Urinary bladder (tissue), 4 donors: ENCODE data around the gene AOX1. TPM values are rescaled to one million over a fixed set of nuclear protein-coding genes. Genes with fewer than 3 reads are reported as not detected.
"Not testable (repeated sequence)": the region's sequence is repeated elsewhere in the genome, so short reads cannot be mapped to it uniquely, and the experiment has no call there.

ENCODE experiments used
- DNase-seq: peaks from one replicate; pipeline ENCODE4 v3.0.0-alpha.2; 2015; ENCODE audit errors: extremely low spot score
- H3K27ac ChIP-seq: one replicate; pipeline ENCODE4 v1.5.1; 2013; ENCODE audit warnings: low read depth, mild to moderate bottlenecking, moderate library complexity
- H3K36me3 ChIP-seq: one replicate; pipeline ENCODE4 v1.6.1; 2013; ENCODE audit warnings: mild to moderate bottlenecking, moderate library complexity; ENCODE audit not compliant: insufficient read depth
- H3K4me1 ChIP-seq: one replicate; pipeline ENCODE4 v1.6.1; 2013; ENCODE audit warnings: mild to moderate bottlenecking, moderate library complexity; ENCODE audit not compliant: insufficient read depth
- H3K4me3 ChIP-seq: one replicate; pipeline ENCODE4 v1.5.1; 2013; ENCODE audit warnings: low read depth, low read length
- WGBS: extraction: QIAGEN DNeasy Blood & Tissue Kit; methylation state at CpG from one replicate; pipeline ENCODE4 v1.1.7; 2013; 5-methylcytosine and 5-hydroxymethylcytosine counted together
- polyA plus RNA-seq: library from polyadenylated mRNA; stranded (reverse); fragments of 200-250 nt; gene quantifications from one replicate; pipeline ENCODE4 v1.2.3, GENCODE V29; 2013
- total RNA-seq: library from RNA; depleted of rRNA; stranded (reverse); fragments of >200 nt; gene quantifications from one replicate; pipeline ENCODE4 v1.2.3, GENCODE V29; 2014
- donor health status: healthy with polysubstance abuse.
- donor health status: healthy.

Gene AOX1
- total and polyA plus RNA-seq, 2 donors: 6.0 to 140 TPM

DNA sequence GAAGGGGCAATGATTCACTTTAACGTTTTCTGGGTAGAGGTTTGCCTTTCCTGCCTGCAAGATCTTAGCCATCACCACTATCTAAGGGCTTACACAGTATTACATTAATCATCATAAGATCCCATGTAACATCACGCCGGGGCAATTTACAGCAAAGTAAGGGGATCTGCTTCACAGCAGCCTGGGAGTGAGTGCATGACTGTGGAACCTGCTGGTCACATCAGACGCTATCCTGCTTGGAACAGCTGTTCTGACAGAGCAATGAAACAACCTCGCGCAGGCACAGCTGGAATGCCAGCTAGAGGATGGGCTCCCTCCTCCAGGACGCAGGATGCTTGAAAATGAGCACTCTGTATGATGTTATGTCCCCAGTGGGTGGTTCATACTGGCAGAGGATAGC, 89.0 kb downstream of the AOX1 start:
- no peak overlapping the region for H3K4me3 ChIP-seq
- H3K4me1 ChIP-seq: no peaks in the 10 kb centered on the region
- H3K27ac ChIP-seq: no peak overlapping the region
- 70% methylated on average over 7 of the region's 7 CpGs for WGBS
- H3K36me3 ChIP-seq: no peaks in the 10 kb centered on the region
- DNase-seq: no peak

DNA sequence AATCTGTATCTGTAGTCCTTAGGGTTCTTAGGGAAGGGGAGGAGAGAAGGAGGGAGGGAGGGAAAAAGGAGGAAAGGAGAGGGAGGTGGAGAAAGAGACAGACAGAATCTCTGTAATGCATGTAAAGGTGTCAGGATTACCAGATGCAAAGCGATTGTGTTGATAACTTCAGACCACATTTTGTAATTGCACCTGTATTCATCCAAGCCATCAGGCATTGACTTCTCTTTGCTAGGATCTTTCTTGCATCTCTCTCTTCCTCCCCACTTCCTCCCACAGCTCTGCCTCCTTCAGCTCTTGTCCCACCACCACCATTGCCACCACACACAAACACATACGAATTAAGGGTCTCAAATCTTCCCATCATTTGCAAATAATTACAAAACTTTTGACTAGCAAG, 91.4 kb downstream of the AOX1 start:
- DNase-seq: no peak
- Histone ChIP-seq H3K4me3 (no peak overlapping the region), H3K4me1 (no peaks in the 10 kb centered on the region), H3K27ac (no peak overlapping the region), H3K36me3 (no peaks in the 10 kb centered on the region)
- 80% methylated on average over 2 of the region's 2 CpGs for WGBS

- Histone ChIP-seq H3K36me3 (no peaks in the 10 kb centered on the region), H3K4me3 (no peak overlapping the region), H3K4me1 (no peaks in the 10 kb centered on the region), H3K27ac (no peak overlapping the region)
- no peak for DNase-seq
- 47% methylated on average over 11 of the region's 11 CpGs for WGBS
Observed at GRCh38 chr2:200677721-200678532, 92.1 kb downstream of the AOX1 start.

DNA sequence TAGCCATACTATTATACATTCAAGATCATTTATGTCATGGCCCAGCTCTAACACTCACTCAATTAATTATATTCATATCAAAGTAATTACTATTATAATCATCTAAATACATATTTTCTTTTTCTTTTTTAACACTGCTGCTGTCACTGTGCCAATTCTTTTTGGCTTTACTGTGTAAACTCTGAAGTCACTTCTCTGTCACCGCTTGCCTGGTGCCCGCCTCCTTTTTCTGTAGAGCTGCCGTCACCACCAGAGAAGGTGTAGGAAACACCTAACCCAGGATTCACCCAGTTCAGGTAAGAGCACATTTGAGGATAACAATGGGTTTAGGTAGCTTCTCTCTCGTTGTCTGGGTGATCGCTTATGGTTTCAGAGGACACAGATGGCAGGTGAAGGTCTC, 93.3 kb downstream of the AOX1 start:
- Histone ChIP-seq H3K27ac (no peak overlapping the region), H3K4me1 (no peaks in the 10 kb centered on the region), H3K4me3 (no peak overlapping the region), H3K36me3 (no peaks in the 10 kb centered on the region)
- no peak for DNase-seq
- WGBS: 85% methylated on average over 5 of the region's 5 CpGs

GRCh38 chr2:200679535-200679934, 93.7 kb downstream of the AOX1 start:
- DNase-seq: no peak
- Histone ChIP-seq H3K4me3 (no peak overlapping the region), H3K4me1 (no peaks in the 10 kb centered on the region), H3K27ac (no peak overlapping the region), H3K36me3 (no peaks in the 10 kb centered on the region)
- 91% methylated on average over 5 of the region's 5 CpGs for WGBS

DNA sequence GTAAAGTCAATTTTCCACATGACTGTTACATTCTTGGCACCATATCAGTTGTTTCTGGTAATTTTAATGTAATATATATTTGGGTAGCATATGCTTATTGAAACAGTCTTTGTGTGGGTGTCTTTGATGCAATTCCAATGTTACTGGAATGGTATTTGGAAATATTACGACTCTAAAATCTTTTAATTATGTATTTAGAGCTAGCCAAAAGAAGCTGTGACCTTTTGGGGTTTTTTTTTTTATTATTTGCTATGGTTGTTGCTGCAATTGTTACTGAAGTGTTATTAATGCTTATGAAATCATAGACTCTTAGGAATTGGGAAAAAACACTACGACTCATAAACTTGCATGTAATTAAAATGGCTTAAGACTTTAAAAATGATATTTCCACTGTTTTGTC, 95.9 kb downstream of the AOX1 start:
- 71% methylated on average over 2 of the region's 2 CpGs for WGBS
- DNase-seq: no peak
- H3K36me3 ChIP-seq: no peaks in the 10 kb centered on the region
- H3K4me3 ChIP-seq: no peak overlapping the region
- no peaks in the 10 kb centered on the region for H3K4me1 ChIP-seq
- no peak overlapping the region for H3K27ac ChIP-seq

DNA sequence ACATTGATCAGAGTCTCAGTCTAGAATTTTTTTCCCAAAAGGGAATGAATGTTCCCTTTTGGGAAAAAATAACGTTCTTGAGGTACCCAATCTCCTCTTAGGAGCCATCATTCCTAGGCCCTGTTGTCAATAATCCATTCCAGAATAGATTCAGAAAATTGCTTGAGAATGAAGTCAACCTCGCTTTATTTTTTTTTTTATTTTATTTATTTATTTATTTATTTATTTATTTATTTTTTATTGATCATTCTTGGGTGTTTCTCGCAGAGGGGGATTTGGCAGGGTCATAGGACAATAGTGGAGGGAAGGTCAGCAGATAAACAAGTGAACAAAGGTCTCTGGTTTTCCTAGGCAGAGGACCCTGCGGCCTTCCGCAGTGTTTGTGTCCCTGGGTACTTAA, 96.6 kb downstream of the AOX1 start:
- WGBS: 85% methylated on average over 3 of the region's 5 CpGs
- H3K4me1 ChIP-seq, H3K27ac ChIP-seq: not testable (repeated sequence)

DNA sequence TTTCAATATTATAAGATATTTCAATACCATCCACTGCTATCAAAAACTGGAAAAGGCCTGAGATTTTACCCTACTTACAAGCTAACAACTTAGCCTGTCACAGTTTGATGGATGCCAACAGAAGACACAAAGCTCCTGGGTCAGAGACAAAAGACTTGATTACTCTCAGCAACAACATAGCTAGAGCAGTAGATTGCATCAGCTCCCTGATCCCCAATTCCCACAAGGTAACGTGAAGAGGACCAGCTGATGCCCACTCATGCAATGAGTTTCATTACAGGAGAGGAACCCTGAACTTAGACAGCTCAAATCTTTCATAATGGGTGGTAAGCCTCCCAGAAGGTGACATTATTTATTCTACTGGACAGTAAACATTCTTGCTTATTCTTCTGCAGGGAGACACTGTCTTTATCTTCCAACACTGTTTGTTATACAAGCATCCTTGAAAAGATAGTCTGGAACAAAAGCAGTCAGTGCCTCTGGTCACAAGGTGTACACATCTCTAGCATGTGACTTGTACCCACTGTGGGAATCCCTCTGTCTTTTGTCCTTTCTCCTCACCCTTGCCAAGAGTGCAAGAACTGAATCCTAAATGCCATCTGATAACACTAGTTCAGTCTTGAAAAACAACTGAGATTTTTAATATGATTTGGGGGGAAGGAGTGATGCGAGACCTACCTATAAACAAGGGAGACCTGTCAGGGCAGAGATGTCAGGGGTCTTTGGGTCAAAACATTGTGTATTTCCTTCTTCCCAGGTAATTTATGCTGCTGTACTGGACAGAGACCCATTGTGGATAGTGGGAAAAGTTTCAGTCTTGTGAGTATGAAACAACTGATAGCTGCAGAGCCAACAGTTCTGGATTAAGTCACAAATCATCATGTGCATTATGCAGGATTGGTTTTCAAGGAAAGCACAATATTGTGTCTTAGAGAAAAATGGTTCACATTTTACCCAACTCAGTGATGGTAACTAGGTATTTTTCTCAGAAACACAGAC, 102.4 kb downstream of the AOX1 start:
- no peak overlapping the region for H3K4me3 ChIP-seq
- H3K36me3 ChIP-seq: no peaks in the 10 kb centered on the region
- H3K4me1 ChIP-seq: no peaks in the 10 kb centered on the region
- WGBS: 70% methylated on average over 2 of the region's 2 CpGs
- no peak overlapping the region for H3K27ac ChIP-seq
- no peak for DNase-seq

More for the DNA sequence above, 96.6 kb downstream of the AOX1 start:
- not testable (repeated sequence) for DNase-seq, H3K4me3 ChIP-seq, H3K36me3 ChIP-seq

DNA sequence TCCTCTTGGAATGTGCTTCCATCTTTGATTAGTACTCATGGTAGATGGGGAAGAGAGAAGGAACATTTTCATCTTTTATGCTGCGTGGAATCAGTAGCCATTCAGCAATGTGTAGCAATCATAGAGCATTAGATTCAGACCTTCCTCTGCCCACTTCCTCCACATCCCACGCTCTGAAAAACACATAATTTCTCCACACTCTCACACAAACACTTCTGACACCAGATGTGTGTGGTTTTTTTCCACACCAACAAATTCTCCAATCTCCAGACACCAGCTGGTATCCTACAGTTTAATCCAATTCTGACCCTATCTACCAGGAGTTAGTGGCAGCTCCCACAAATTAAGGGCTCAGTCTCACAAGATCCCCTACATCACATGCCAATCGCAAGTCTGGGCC, 103.3 kb downstream of the AOX1 start:
- H3K4me3 ChIP-seq: no peak overlapping the region
- H3K4me1 ChIP-seq: no peaks in the 10 kb centered on the region
- H3K27ac ChIP-seq: no peak overlapping the region
- no peak for DNase-seq
- no peaks in the 10 kb centered on the region for H3K36me3 ChIP-seq
- WGBS: 75% methylated on average over 3 of the region's 3 CpGs

DNA sequence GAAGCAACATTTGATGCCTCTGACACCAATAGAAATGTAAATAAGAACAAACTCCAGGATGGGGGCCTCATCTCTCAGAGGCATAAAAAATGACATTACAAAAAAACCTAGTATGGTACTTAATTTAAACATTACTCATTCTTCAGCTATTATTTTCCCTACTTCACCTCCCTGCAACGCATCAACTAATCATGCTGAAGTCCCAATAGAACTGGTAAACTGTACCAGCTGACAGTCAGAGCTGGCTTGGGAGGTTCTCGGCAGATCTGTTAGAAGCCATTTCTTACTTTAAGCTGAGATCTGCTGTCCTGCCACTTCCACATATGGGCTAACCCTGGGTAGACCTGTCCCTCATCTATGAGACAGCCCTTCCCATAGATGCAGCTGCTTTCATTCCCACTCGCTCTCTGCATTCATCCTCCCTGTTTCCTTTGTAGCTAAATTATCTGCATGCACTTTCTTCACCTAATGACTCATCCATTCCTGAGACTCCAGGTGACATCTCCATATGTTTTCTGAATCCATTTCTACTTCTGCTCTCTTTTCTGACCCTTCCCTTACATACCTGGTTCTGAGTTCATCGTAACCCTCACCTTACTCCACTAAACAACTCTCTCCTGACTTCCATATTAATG, 108.1 kb downstream of the AOX1 start:
- no peak for DNase-seq
- H3K27ac ChIP-seq: no peak overlapping the region
- H3K4me3 ChIP-seq: no peak overlapping the region
- WGBS: 91% methylated on average over 4 of the region's 4 CpGs
- no peaks in the 10 kb centered on the region for H3K36me3 ChIP-seq
- H3K4me1 ChIP-seq: no peaks in the 10 kb centered on the region

- H3K4me3 ChIP-seq: no peak overlapping the region
- no peaks in the 10 kb centered on the region for H3K36me3 ChIP-seq
- WGBS: 52% methylated on average over 4 of the region's 4 CpGs
- H3K4me1 ChIP-seq: no peaks in the 10 kb centered on the region
- no peak for DNase-seq
- H3K27ac ChIP-seq: no peak overlapping the region
Observed at GRCh38 chr2:200695191-200695590, 109.4 kb downstream of the AOX1 start.

- no peaks in the 10 kb centered on the region for H3K36me3 ChIP-seq
- no peak for DNase-seq
- no peaks in the 10 kb centered on the region for H3K4me1 ChIP-seq
- no peak overlapping the region for H3K27ac ChIP-seq
- WGBS: 82% methylated on average over 6 of the region's 6 CpGs
- no peak overlapping the region for H3K4me3 ChIP-seq
Observed at GRCh38 chr2:200695601-200696000, 109.8 kb downstream of the AOX1 start.

DNA sequence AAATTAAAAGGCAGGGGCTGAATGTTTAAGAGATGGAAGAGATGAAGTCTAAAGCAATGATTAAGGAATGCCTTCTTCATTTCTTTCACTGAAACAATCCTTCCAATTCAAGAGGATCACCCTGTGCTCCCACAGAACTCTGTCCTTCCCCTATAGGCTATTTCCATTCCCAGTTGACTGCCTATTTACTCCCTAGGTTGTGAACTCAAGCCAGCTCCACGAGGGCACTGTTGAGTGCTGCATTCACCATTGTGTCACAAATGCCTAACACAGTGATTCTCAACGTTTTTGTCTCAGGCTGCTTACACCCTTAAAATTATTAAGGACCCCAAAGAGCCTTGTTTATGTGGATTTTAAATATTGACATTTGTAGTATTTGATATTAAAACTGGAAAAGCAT, 112.4 kb downstream of the AOX1 start:
- Histone ChIP-seq H3K27ac (no peak overlapping the region), H3K4me1 (no peaks in the 10 kb centered on the region), H3K4me3 (no peak overlapping the region), H3K36me3 (no peaks in the 10 kb centered on the region)
- no peak for DNase-seq
- 17% methylated on average over 2 of the region's 2 CpGs for WGBS
